Muscle layer of colon (tissue), 2 donors: ENCODE measurements around the gene CACNA1I.

Source experiments
- H3K27ac ChIP-seq: one replicate; pipeline ENCODE4 v1.7.0; 2013; ENCODE audit warnings: low read depth, mild to moderate bottlenecking, low read length, moderate library complexity
- H3K27me3 ChIP-seq, 2 donors: one replicate each; pipeline ENCODE4 v1.7.0; 2013; ENCODE audit warnings: low read length in 2 of 2, mild to moderate bottlenecking in 2 of 2; ENCODE audit not compliant: insufficient read depth in 2 of 2, control insufficient read depth in 1 of 2
- H3K36me3 ChIP-seq: one replicate; pipeline ENCODE4 v1.7.0; 2013; ENCODE audit warnings: mild to moderate bottlenecking, low read length; ENCODE audit not compliant: insufficient read depth
- H3K4me1 ChIP-seq: one replicate; pipeline ENCODE4 v1.7.0; 2013; ENCODE audit warnings: mild to moderate bottlenecking, low read length; ENCODE audit not compliant: insufficient read depth
- H3K4me3 ChIP-seq, 2 donors: one replicate each; pipeline ENCODE4 v1.7.0; 2013; ENCODE audit warnings: low read length in 2 of 2, low read depth in 1 of 2, mild to moderate bottlenecking in 1 of 2, moderate library complexity in 1 of 2
- H3K9ac ChIP-seq: one replicate; pipeline ENCODE4 v1.7.0; 2013; ENCODE audit warnings: low read length
- H3K9me3 ChIP-seq: one replicate; pipeline ENCODE4 v1.7.0; 2013; ENCODE audit warnings: mild to moderate bottlenecking, low read length
- donor health status: abdominal sarcoma.
- donor health status: Adenocarcinoma of cecum.

CACNA1I gene

DNA sequence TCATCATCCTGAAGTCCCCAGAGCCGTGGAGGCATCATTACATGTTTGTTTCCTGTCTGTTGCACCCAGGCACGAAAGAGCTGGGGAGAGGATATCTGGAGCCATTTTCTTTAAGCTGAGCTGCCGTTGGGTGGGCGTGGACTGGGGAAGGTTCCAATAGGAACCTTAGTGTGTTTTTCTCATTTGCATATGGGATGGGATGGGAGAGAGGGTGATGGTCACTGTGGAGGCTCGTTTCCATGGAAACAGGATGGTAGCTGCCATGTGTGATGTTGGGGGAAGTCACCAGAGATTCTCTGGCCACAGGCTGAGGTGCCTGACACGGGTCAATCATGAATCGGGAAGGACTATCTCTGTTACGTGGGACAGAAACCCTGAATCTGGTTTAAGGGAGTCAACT lies 39.7 kb downstream of the CACNA1I start:
- H3K36me3 ChIP-seq = no peaks in the 10 kb centered on the region
- no peak overlapping the region for H3K27ac ChIP-seq
- no peaks in the 10 kb centered on the region for H3K27me3 ChIP-seq
- no peak overlapping the region for H3K9ac ChIP-seq
- H3K4me3 ChIP-seq = no peak overlapping the region
- no peaks in the 10 kb centered on the region for H3K4me1 ChIP-seq
- no peaks in the 10 kb centered on the region for H3K9me3 ChIP-seq

DNA sequence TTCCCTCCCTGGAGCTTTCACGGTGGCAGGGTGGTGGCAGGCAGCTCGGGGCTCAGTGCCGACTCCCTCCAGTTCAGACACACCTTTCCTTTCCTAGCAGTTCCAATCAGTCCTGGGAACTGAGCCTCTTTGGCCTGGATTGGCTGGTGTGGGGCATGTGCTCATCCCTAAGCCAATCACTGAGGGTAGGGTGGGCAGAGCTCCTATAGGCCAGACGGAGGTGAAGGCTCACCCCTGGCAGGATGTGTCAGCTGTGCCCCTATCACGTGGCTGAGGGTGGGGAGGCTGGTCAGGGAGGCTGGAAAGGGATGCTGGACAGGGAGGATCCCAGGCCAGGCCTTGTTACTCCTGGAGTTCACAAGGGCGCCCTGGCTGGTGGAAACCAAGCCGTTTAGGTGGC lies 40.2 kb downstream of the CACNA1I start:
- Histone ChIP-seq H3K36me3 (no peaks in the 10 kb centered on the region), H3K9me3 (no peaks in the 10 kb centered on the region), H3K9ac (no peak overlapping the region), H3K27ac (no peak overlapping the region), H3K4me3 (no peak overlapping the region), H3K27me3 (no peaks in the 10 kb centered on the region), H3K4me1 (no peaks in the 10 kb centered on the region)

DNA sequence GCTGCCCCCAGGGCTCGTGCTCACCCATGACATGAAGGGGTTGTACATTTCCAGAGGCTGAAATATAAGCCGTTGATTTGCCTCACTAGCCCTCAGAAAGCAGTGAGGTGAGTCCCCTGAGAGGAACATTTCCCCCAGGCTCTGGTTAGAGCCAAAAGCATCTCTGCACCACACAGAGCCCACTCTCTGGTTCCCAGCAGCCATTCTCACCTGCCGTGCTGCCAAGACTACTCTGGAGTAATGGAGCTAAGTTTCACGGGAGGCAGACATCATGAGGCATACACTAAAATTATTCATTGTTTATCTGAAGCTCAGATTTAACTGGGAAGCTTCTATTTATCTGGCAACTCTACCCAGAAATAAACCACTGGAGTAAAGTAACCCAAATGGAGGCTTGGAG lies 40.8 kb downstream of the CACNA1I start:
- Histone ChIP-seq H3K4me1 (no peaks in the 10 kb centered on the region), H3K27ac (no peak overlapping the region)

DNA sequence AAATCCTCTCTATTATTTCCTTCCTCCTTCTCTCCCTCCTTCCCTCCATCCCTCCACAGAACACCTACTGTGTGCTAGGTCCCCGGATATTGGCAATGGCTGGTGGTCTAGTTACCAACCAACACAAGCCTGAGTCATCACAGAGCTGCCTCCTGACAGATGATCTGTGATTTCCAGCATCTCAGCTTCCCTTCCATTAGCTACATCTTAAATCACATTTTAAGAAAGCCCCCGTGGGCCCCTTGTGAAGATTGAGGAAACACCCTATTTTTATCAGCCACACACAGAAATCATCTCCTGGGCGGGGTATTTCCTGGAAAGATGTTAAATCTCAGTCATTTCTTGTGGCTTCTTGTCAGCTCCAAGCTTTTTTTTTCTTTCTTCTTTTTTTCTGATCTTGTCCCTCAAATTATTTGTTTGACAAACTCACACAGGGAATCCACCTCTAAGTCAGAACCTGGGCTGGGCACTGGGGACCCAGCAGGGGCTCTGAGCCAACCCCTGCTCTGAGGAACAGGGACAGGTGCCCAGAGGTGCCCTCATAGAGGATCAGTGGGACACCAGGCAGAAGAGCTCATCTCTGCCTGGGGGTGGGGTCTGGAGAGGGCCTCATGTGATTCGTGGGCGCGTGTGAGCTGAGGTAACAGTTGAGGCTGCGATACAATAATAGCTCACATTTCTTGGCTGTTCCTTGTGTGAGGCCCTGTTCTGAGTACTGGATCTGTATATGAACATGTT lies 42.4 kb downstream of the CACNA1I start:
- peaks cover 0 to 9% of the 10 kb centered on the region in 2 donors for H3K27me3 ChIP-seq

More for the DNA sequence above, 40.8 kb downstream of the CACNA1I start:
- no peak overlapping the region for H3K4me3 ChIP-seq
- no peaks in the 10 kb centered on the region for H3K36me3 ChIP-seq
- no peaks in the 10 kb centered on the region for H3K9me3 ChIP-seq
- no peak overlapping the region for H3K9ac ChIP-seq
- H3K27me3 ChIP-seq = no peaks in the 10 kb centered on the region

DNA sequence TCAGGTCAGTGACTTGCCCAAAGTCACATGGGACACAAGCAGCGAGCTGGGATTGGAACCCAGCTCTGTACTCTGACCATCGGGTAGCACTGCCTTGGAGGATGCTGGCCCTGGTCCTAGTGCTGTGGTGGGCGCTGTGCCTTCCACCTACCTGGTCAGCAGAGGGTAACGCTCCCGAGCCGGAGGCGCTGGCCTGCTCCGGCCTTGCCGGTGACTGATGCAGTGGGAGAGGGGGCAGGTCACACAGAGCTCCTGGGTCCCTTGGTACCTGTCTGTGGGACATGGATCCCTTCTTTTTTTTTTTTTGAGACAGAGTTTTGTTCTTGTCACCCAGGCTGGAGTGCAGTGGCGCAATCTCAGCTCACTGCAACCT lies 43.0 kb downstream of the CACNA1I start:
- H3K4me3 ChIP-seq = no peak overlapping the region
- no peaks in the 10 kb centered on the region for H3K36me3 ChIP-seq
- no peaks in the 10 kb centered on the region for H3K9me3 ChIP-seq
- no peak overlapping the region for H3K27ac ChIP-seq
- no peaks in the 10 kb centered on the region for H3K4me1 ChIP-seq
- H3K27me3 ChIP-seq = peaks cover 0 to 14% of the 10 kb centered on the region in 2 donors
- no peak overlapping the region for H3K9ac ChIP-seq

More for the DNA sequence above, 42.4 kb downstream of the CACNA1I start:
- H3K4me1 ChIP-seq = no peaks in the 10 kb centered on the region
- no peaks in the 10 kb centered on the region for H3K9me3 ChIP-seq
- no peaks in the 10 kb centered on the region for H3K36me3 ChIP-seq
- H3K9ac ChIP-seq = no peak overlapping the region
- H3K27ac ChIP-seq = no peak overlapping the region
- H3K4me3 ChIP-seq = no peak overlapping the region

DNA sequence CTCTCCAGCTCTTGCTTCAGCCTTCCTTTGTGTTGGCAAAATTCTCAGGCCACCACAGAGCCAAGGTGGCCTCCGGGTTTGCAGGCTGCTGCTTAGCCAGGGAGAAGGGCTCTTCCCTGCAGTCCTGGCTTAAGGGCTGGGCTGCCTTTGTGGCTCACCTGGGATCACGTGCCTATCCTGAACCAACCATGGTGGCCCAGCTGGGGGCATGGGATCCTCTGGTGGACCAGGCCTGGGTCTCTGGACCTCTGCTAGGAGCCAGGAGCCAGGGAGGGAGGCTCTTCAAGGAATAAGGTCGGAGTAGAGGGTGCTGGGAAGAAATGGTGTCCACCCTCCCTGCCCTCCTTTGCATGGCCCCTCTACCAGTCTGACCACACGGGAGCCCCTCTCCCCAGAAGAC lies 43.9 kb downstream of the CACNA1I start:
- H3K9ac ChIP-seq = no peak overlapping the region
- no peaks in the 10 kb centered on the region for H3K36me3 ChIP-seq
- peaks cover 0 to 17% of the 10 kb centered on the region in 2 donors for H3K27me3 ChIP-seq
- H3K27ac ChIP-seq = no peak overlapping the region
- H3K9me3 ChIP-seq = no peaks in the 10 kb centered on the region
- no peaks in the 10 kb centered on the region for H3K4me1 ChIP-seq
- H3K4me3 ChIP-seq = no peak overlapping the region

DNA sequence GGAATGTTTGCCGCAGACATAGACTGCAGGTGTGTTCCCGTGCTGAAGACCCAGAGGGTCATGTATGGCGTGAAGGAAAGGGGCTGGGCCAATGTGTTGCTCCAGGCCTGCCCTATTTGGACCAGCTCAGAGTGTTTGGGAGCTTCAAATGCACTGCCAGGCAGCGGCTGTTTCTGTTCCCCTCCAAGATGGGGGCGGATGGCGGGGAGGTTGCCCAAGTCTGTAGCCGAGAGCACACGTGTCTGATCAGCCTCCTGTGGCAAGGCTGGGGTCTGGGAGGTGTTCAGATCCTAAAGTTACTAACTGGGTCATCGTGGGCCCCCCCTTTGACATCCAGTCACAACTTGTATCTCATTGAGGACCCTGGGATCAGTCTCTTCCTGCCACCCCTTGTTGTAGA lies 45.5 kb downstream of the CACNA1I start:
- peaks cover 0 to 19% of the 10 kb centered on the region in 2 donors for H3K27me3 ChIP-seq
- no peaks in the 10 kb centered on the region for H3K9me3 ChIP-seq
- H3K27ac ChIP-seq = no peak overlapping the region
- H3K36me3 ChIP-seq = no peaks in the 10 kb centered on the region
- no peak overlapping the region for H3K4me3 ChIP-seq
- no peak overlapping the region for H3K9ac ChIP-seq
- no peaks in the 10 kb centered on the region for H3K4me1 ChIP-seq

DNA sequence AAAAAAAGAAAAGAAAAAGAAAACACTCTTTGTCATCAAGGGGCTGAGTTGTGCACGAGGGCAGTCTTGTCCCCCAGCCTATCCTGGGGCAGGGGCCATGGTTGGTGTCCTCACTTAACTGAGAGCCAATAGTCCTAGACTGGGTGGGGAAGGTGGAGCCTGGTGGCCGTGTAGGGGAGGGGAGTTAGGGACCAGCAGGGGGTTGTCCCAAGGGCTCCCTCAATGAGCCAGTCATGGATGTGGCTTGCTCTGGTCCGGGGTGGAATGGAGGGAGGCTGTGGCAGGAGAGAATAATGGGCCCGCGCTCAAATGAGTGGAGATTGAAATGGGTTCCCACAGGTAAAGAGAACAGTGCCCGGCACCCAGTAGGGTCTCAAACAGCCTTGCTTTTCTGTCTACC lies 46.2 kb downstream of the CACNA1I start:
- Histone ChIP-seq H3K36me3 (no peaks in the 10 kb centered on the region), H3K27me3 (peaks cover 3 to 27% of the 10 kb centered on the region in 2 donors), H3K4me1 (no peaks in the 10 kb centered on the region), H3K9me3 (no peaks in the 10 kb centered on the region), H3K27ac (no peak overlapping the region), H3K4me3 (no peak overlapping the region), H3K9ac (no peak overlapping the region)

DNA sequence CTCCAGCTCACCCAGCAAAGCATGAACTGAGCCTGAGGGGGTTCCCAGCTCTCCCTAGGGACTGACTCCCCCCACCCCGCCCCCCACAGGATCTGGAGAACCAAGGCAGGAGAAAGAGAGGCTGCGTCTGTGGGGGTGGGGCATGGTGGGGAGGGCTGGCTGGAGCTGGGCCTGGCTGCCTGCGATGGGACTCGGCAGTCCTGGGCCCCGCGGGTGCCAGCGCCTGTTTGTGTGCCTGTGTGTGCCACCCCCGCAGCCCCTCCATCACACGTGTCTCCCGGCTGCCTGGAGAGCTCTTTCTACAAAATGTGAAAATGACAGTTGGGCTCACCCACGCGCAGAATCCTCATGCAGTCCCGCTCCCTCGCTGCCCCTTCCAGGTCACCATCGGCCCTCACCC lies 46.8 kb downstream of the CACNA1I start:
- Histone ChIP-seq H3K4me3 (no peak overlapping the region), H3K27ac (no peak overlapping the region), H3K36me3 (no peaks in the 10 kb centered on the region), H3K4me1 (no peaks in the 10 kb centered on the region), H3K9ac (no peak overlapping the region), H3K9me3 (no peaks in the 10 kb centered on the region), H3K27me3 (peaks cover 5 to 31% of the 10 kb centered on the region in 2 donors)

DNA sequence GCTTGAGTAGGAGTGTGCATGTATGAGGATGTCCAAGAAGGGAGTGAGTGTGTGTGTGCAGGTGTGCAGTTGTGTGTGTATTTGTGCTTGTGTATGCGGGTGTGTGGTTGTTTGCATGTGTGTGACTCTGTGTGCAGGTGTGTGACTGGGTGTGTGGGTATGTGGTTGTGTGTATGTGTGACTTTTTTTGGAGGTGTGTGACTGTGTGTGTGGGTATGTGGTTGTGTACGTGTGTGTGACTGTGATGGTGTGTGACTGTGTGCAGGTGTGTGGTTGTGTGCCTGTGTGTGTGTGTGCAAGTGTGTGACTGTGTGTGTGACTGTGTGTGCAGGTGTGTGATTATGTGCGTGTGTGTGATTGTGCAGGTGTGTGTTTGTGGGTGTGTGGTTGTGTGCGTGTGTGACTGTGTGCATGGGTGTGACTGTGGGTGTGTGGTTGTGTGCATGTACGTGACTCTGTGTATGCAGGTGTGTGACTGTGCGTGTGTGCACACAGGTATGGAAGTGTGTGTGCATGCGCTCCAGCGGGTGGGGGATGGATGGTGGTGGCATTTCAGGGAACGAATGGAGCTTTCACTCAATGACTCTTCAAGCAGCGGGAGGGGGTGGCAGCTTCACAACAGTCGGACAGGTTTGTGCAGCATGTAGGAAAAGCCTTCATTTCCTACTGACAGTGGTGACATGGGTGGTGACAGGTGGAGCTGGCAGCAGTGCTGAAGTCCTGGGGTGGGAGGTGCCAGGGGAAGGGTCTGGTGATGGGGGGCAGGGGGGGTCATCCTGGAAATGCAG lies 47.6 kb downstream of the CACNA1I start:
- H3K27ac ChIP-seq = no peak overlapping the region
- no peaks in the 10 kb centered on the region for H3K9me3 ChIP-seq
- H3K27me3 ChIP-seq = peaks cover 5 to 36% of the 10 kb centered on the region in 2 donors
- no peak overlapping the region for H3K9ac ChIP-seq
- H3K36me3 ChIP-seq = no peaks in the 10 kb centered on the region
- no peak overlapping the region for H3K4me3 ChIP-seq
- H3K4me1 ChIP-seq = no peaks in the 10 kb centered on the region

DNA sequence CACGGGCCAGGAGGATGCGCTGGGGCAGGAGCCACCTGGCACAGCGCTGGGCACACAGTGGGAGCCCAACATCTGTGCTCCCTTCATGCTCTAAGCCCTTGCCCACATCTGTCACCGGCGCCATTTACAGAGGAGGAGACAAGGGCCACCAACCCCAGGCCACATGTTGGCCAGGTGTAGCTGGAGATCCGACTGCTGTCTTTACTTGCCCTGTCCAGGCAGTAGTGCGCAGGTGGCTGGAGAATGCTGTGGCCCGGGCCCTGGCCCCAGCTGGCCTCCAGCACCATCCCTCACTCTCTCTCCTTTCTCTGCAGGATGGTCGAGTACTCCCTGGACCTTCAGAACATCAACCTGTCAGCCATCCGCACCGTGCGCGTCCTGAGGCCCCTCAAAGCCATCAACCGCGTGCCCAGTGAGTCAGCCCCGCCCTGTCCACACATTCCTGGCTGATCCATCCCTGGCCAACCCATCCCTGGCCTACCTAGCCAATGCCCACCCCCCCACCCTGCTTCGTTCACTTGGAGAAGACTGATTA lies 48.5 kb downstream of the CACNA1I start:
- H3K27me3 ChIP-seq = peaks cover 5 to 44% of the 10 kb centered on the region in 2 donors
- no peaks in the 10 kb centered on the region for H3K36me3 ChIP-seq
- no peak overlapping the region for H3K4me3 ChIP-seq
- no peak overlapping the region for H3K9ac ChIP-seq
- H3K9me3 ChIP-seq = no peaks in the 10 kb centered on the region
- no peak overlapping the region for H3K27ac ChIP-seq
- no peaks in the 10 kb centered on the region for H3K4me1 ChIP-seq
